Measurements from ENCODE around the gene PRDM16.
"Not testable (repeated sequence)": the region's sequence is repeated elsewhere in the genome, so short reads cannot be mapped to it uniquely, and the experiment has no call there.

PRDM16 gene

GRCh38 chr1:3155056-3155925 is 86.3 kb downstream of the PRDM16 start:
- Histone ChIP-seq H3K4me3 (ENCODE audit: low read length) (no peak overlapping the region), H3K9me3 (ENCODE audit: low read length) (no peaks in the 10 kb centered on the region), H3K27me3 (ENCODE audit: insufficient read depth, low read length) (peaks cover 36% of the 10 kb centered on the region), H3K4me1 (ENCODE audit: insufficient read depth, low read length) (no peaks in the 10 kb centered on the region), H3K36me3 (ENCODE audit: insufficient read depth, low read length) (no peaks in the 10 kb centered on the region), H2AFZ (ENCODE audit: low read depth, low read length) (no peak overlapping the region)

- Histone ChIP-seq H2AFZ (ENCODE audit: low read depth, low read length) (no peak overlapping the region), H3K4me3 (ENCODE audit: low read length) (no peak overlapping the region), H3K27me3 (ENCODE audit: insufficient read depth, low read length) (peaks cover 36% of the 10 kb centered on the region), H3K36me3 (ENCODE audit: insufficient read depth, low read length) (no peaks in the 10 kb centered on the region), H3K9me3 (ENCODE audit: low read length) (no peaks in the 10 kb centered on the region), H3K4me1 (ENCODE audit: insufficient read depth, low read length) (no peaks in the 10 kb centered on the region)
Measured at GRCh38 chr1:3155926-3156220, 86.9 kb downstream of the PRDM16 start.

GRCh38 chr1:3156936-3157335 is 87.9 kb downstream of the PRDM16 start:
- Histone ChIP-seq H3K4me3 (ENCODE audit: low read length) (no peak overlapping the region), H2AFZ (ENCODE audit: low read depth, low read length) (no peak overlapping the region), H3K4me1 (ENCODE audit: insufficient read depth, low read length) (no peaks in the 10 kb centered on the region), H3K27me3 (ENCODE audit: insufficient read depth, low read length) (peaks cover 34% of the 10 kb centered on the region), H3K36me3 (ENCODE audit: insufficient read depth, low read length) (no peaks in the 10 kb centered on the region), H3K9me3 (ENCODE audit: low read length) (no peaks in the 10 kb centered on the region)

GRCh38 chr1:3158347-3158746 is 89.3 kb downstream of the PRDM16 start:
- no peaks in the 10 kb centered on the region for H3K9me3 ChIP-seq (ENCODE audit: low read length)
- H2AFZ ChIP-seq (ENCODE audit: low read depth, low read length): no peak overlapping the region
- no peaks in the 10 kb centered on the region for H3K4me1 ChIP-seq (ENCODE audit: insufficient read depth, low read length)
- H3K27me3 ChIP-seq (ENCODE audit: insufficient read depth, low read length): peaks cover 34% of the 10 kb centered on the region
- H3K36me3 ChIP-seq (ENCODE audit: insufficient read depth, low read length): no peaks in the 10 kb centered on the region
- no peak overlapping the region for H3K4me3 ChIP-seq (ENCODE audit: low read length)

- Histone ChIP-seq H3K4me1 (ENCODE audit: insufficient read depth, low read length) (no peaks in the 10 kb centered on the region), H3K27me3 (ENCODE audit: insufficient read depth, low read length) (peaks cover 26% of the 10 kb centered on the region), H3K36me3 (ENCODE audit: insufficient read depth, low read length) (no peaks in the 10 kb centered on the region), H2AFZ (ENCODE audit: low read depth, low read length) (no peak overlapping the region), H3K9me3 (ENCODE audit: low read length) (no peaks in the 10 kb centered on the region), H3K4me3 (ENCODE audit: low read length) (no peak overlapping the region)
Measured at GRCh38 chr1:3159121-3159520, 90.1 kb downstream of the PRDM16 start.

GRCh38 chr1:3159996-3160395 is 91.0 kb downstream of the PRDM16 start:
- H3K9me3 ChIP-seq (ENCODE audit: low read length): no peaks in the 10 kb centered on the region
- H3K4me1 ChIP-seq (ENCODE audit: insufficient read depth, low read length): no peaks in the 10 kb centered on the region
- no peak overlapping the region for H3K4me3 ChIP-seq (ENCODE audit: low read length)
- peaks cover 18% of the 10 kb centered on the region for H3K27me3 ChIP-seq (ENCODE audit: insufficient read depth, low read length)
- no peaks in the 10 kb centered on the region for H3K36me3 ChIP-seq (ENCODE audit: insufficient read depth, low read length)
- no peak overlapping the region for H2AFZ ChIP-seq (ENCODE audit: low read depth, low read length)

GRCh38 chr1:3160647-3161145 is 91.7 kb downstream of the PRDM16 start:
- no peak overlapping the region for H2AFZ ChIP-seq (ENCODE audit: low read depth, low read length)
- H3K4me3 ChIP-seq (ENCODE audit: low read length): no peak overlapping the region
- H3K27me3 ChIP-seq (ENCODE audit: insufficient read depth, low read length): peaks cover 12% of the 10 kb centered on the region
- H3K4me1 ChIP-seq (ENCODE audit: insufficient read depth, low read length): no peaks in the 10 kb centered on the region
- H3K36me3 ChIP-seq (ENCODE audit: insufficient read depth, low read length): no peaks in the 10 kb centered on the region
- no peaks in the 10 kb centered on the region for H3K9me3 ChIP-seq (ENCODE audit: low read length)

- H3K4me3 ChIP-seq (ENCODE audit: low read length): no peak overlapping the region
- no peak overlapping the region for H2AFZ ChIP-seq (ENCODE audit: low read depth, low read length)
- H3K4me1 ChIP-seq (ENCODE audit: insufficient read depth, low read length): no peaks in the 10 kb centered on the region
- H3K27me3 ChIP-seq (ENCODE audit: insufficient read depth, low read length): peaks cover 6% of the 10 kb centered on the region
- no peaks in the 10 kb centered on the region for H3K9me3 ChIP-seq (ENCODE audit: low read length)
- no peaks in the 10 kb centered on the region for H3K36me3 ChIP-seq (ENCODE audit: insufficient read depth, low read length)
Measured at GRCh38 chr1:3161176-3161840, 92.3 kb downstream of the PRDM16 start.

- Histone ChIP-seq H3K4me3 (ENCODE audit: low read length) (no peak overlapping the region), H3K27me3 (ENCODE audit: insufficient read depth, low read length) (no peaks in the 10 kb centered on the region), H2AFZ (ENCODE audit: low read depth, low read length) (no peak overlapping the region), H3K4me1 (ENCODE audit: insufficient read depth, low read length) (peaks cover 3% of the 10 kb centered on the region), H3K9me3 (ENCODE audit: low read length) (no peaks in the 10 kb centered on the region), H3K36me3 (ENCODE audit: insufficient read depth, low read length) (no peaks in the 10 kb centered on the region)
Measured at GRCh38 chr1:3162322-3162882, 93.4 kb downstream of the PRDM16 start.

- Histone ChIP-seq H2AFZ (ENCODE audit: low read depth, low read length) (no peak overlapping the region), H3K4me3 (ENCODE audit: low read length) (no peak overlapping the region), H3K36me3 (ENCODE audit: insufficient read depth, low read length) (no peaks in the 10 kb centered on the region), H3K9me3 (ENCODE audit: low read length) (no peaks in the 10 kb centered on the region), H3K4me1 (ENCODE audit: insufficient read depth, low read length) (peaks cover 3% of the 10 kb centered on the region), H3K27me3 (ENCODE audit: insufficient read depth, low read length) (no peaks in the 10 kb centered on the region)
Measured at GRCh38 chr1:3163356-3163755, 94.4 kb downstream of the PRDM16 start.

- Histone ChIP-seq H2AFZ (ENCODE audit: low read depth, low read length) (no peak overlapping the region), H3K27me3 (ENCODE audit: insufficient read depth, low read length) (no peaks in the 10 kb centered on the region), H3K9me3 (ENCODE audit: low read length) (no peaks in the 10 kb centered on the region), H3K4me3 (ENCODE audit: low read length) (no peak overlapping the region), H3K36me3 (ENCODE audit: insufficient read depth, low read length) (no peaks in the 10 kb centered on the region), H3K4me1 (ENCODE audit: insufficient read depth, low read length) (peaks cover 3% of the 10 kb centered on the region)
Measured at GRCh38 chr1:3164671-3165070, 95.7 kb downstream of the PRDM16 start.

- H3K36me3 ChIP-seq (ENCODE audit: insufficient read depth, low read length): not testable (repeated sequence)
Measured at GRCh38 chr1:3165189-3165588, 96.2 kb downstream of the PRDM16 start.

GRCh38 chr1:3166206-3166918 is 97.4 kb downstream of the PRDM16 start:
- Histone ChIP-seq H2AFZ (ENCODE audit: low read depth, low read length) (no peak overlapping the region), H3K4me1 (ENCODE audit: insufficient read depth, low read length) (peaks cover 6% of the 10 kb centered on the region), H3K36me3 (ENCODE audit: insufficient read depth, low read length) (no peaks in the 10 kb centered on the region), H3K4me3 (ENCODE audit: low read length) (no peak overlapping the region), H3K9me3 (ENCODE audit: low read length) (no peaks in the 10 kb centered on the region), H3K27me3 (ENCODE audit: insufficient read depth, low read length) (peaks cover 1% of the 10 kb centered on the region)

More at GRCh38 chr1:3165189-3165588, 96.2 kb downstream of the PRDM16 start:
- not testable (repeated sequence) for H3K4me3 ChIP-seq (ENCODE audit: low read length); H3K27me3 ChIP-seq (ENCODE audit: insufficient read depth, low read length); H3K9me3 ChIP-seq (ENCODE audit: low read length); H3K4me1 ChIP-seq (ENCODE audit: insufficient read depth, low read length); H2AFZ ChIP-seq (ENCODE audit: low read depth, low read length)
